Fibroblast of lung (primary cell): ENCODE measurements around the gene ATP8A1. TPM values are rescaled to one million over a fixed set of nuclear protein-coding genes. Genes with fewer than 3 reads are reported as not detected.

ENCODE experiments used
- DNase-seq, 2 donors: peaks; one replicate each; pipeline versions ENCODE4 v3.0.0 to v3.0.0-alpha.2; 2010; ENCODE audit warnings: low read depth in 2 of 2
- H2AFZ ChIP-seq: 2 replicates; pipeline ENCODE4 v1.5.1; 2012; ENCODE audit warnings: low read length, control low read depth, inconsistent platforms
- H3K27ac ChIP-seq: 2 replicates; pipeline ENCODE4 v1.5.1; 2011; ENCODE audit warnings: low read length, control low read depth; ENCODE audit not compliant: insufficient read depth
- H3K27me3 ChIP-seq: 2 replicates; pipeline ENCODE4 v1.5.1; 2011; ENCODE audit warnings: mild to moderate bottlenecking, low read length; ENCODE audit not compliant: control insufficient read depth, insufficient read depth
- H3K36me3 ChIP-seq: 2 replicates; pipeline ENCODE4 v1.5.1; 2011; ENCODE audit warnings: low read length; ENCODE audit not compliant: control insufficient read depth, insufficient read depth
- H3K4me1 ChIP-seq: 2 replicates; pipeline ENCODE4 v1.5.1; 2011; ENCODE audit warnings: low read length; ENCODE audit not compliant: control insufficient read depth, insufficient read depth; ENCODE audit errors: extremely low read depth
- H3K4me2 ChIP-seq: 2 replicates; pipeline ENCODE4 v1.5.1; 2011; ENCODE audit warnings: low read length, control low read depth; ENCODE audit not compliant: insufficient read depth; ENCODE audit errors: extremely low read depth
- H3K4me3 ChIP-seq, 4 experiments: fragments of 200-600 bp in 1 of 4; sonication (generic) in 1 of 4; replicated peaks in 1 of 4; 2 replicates each; pipeline ENCODE4 v1.5.1; 2011 to 2016; ENCODE audit warnings: low read length in 4 of 4, low read depth in 3 of 4, mild to moderate bottlenecking in 3 of 4, control low read depth in 2 of 4, inconsistent platforms in 1 of 4, mixed read lengths in 1 of 4; ENCODE audit not compliant: insufficient read depth in 1 of 4; ENCODE audit errors: control extremely low read depth in 1 of 4
- H3K79me2 ChIP-seq: 2 replicates; pipeline ENCODE4 v1.5.1; 2012; ENCODE audit warnings: mild to moderate bottlenecking, low read length, inconsistent platforms; ENCODE audit not compliant: control insufficient read depth, insufficient read depth
- H3K9ac ChIP-seq: 2 replicates; pipeline ENCODE4 v1.5.1; 2011; ENCODE audit warnings: mild to moderate bottlenecking, low read length, control low read depth; ENCODE audit not compliant: insufficient read depth
- H3K9me3 ChIP-seq: 2 replicates; pipeline ENCODE4 v1.5.1; 2012; ENCODE audit warnings: low read depth, low read length; ENCODE audit not compliant: control insufficient read depth, insufficient read depth
- H4K20me1 ChIP-seq: 2 replicates; pipeline ENCODE4 v1.5.1; 2011; ENCODE audit warnings: low read length; ENCODE audit not compliant: control insufficient read depth, insufficient read depth; ENCODE audit errors: extremely low read depth
- EZH2 ChIP-seq: IDR thresholded peaks from 2 replicates; pipeline ENCODE4 v1.5.1; 2012; ENCODE audit warnings: low read length, control low read depth, mild to moderate bottlenecking; ENCODE audit errors: missing control alignments
- polyA plus RNA-seq, 2 donors: library from polyadenylated mRNA; depleted of rRNA in 1 of 2; stranded (reverse) in 1 of 2; unstranded in 1 of 2; fragments of >200 nt; gene quantifications; 2 replicates each; pipeline ENCODE4 v1.2.1, GENCODE V29; 2011 to 2012; ENCODE audit warnings: missing spikeins in 1 of 2
- total RNA-seq: library from RNA; depleted of rRNA; stranded (reverse); fragments of >200 nt; gene quantifications from 2 replicates; pipeline ENCODE4 v1.2.1, GENCODE V29; 2014
- TF ChIP-seq, protein P1 (sequence below), 2 donors: IDR thresholded peaks in 1 of 2; conservative IDR thresholded peaks in 1 of 2; 1 replicate in 1 of 2; 2 replicates in 1 of 2; pipeline ENCODE4 v1.5.1; 2011 to 2012; ENCODE audit warnings: low read length in 2 of 2, control low read depth in 1 of 2, inconsistent platforms in 1 of 2, low read depth in 1 of 2, mild to moderate bottlenecking in 1 of 2

ATP8A1 gene
- total and polyA plus RNA-seq, 2 donors (not counting 1 experiment from before 2014, with no cell fraction given): 0.36 to 4.8 TPM

DNA sequence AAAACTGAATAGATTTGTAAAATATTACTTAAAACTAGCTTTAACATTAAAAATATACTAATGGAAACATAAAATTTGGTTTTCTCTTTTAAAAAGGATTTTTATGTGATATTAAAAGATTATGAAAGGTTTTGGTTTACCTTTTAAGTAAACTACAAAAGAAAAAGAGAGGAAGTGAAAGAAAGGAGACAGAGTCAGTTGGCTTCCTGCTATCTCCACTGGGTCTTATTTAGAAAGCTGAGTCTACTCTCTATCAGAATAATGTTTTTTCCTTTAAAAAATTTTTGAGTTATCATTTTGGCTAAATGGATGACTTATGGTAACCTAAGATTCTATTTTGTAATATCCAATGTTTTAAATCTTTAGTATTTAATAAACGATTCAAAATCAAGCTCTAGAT is 21.6 kb upstream of the ATP8A1 start:
- Histone ChIP-seq H4K20me1 (no peaks in the 10 kb centered on the region), H3K9me3 (no peaks in the 10 kb centered on the region), H3K4me3 (no peak overlapping the region), H3K4me1 (no peaks in the 10 kb centered on the region), H3K79me2 (no peaks in the 10 kb centered on the region), H2AFZ (no peak overlapping the region), H3K27me3 (no peaks in the 10 kb centered on the region), H3K27ac (no peak overlapping the region), H3K36me3 (no peaks in the 10 kb centered on the region), H3K9ac (no peak overlapping the region), H3K4me2 (no peak overlapping the region)
- DNase-seq: no peak
- TF ChIP-seq EZH2: no peak
- TF ChIP-seq, protein P1, sequence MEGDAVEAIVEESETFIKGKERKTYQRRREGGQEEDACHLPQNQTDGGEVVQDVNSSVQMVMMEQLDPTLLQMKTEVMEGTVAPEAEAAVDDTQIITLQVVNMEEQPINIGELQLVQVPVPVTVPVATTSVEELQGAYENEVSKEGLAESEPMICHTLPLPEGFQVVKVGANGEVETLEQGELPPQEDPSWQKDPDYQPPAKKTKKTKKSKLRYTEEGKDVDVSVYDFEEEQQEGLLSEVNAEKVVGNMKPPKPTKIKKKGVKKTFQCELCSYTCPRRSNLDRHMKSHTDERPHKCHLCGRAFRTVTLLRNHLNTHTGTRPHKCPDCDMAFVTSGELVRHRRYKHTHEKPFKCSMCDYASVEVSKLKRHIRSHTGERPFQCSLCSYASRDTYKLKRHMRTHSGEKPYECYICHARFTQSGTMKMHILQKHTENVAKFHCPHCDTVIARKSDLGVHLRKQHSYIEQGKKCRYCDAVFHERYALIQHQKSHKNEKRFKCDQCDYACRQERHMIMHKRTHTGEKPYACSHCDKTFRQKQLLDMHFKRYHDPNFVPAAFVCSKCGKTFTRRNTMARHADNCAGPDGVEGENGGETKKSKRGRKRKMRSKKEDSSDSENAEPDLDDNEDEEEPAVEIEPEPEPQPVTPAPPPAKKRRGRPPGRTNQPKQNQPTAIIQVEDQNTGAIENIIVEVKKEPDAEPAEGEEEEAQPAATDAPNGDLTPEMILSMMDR (conservative IDR thresholded peaks at IDR 0.05 in 1 of 2, IDR thresholded peaks at IDR 0.05 in 1 of 2; ENCODE audit: low read depth in 1 of 2, low read length in 2 of 2): no peak

DNA sequence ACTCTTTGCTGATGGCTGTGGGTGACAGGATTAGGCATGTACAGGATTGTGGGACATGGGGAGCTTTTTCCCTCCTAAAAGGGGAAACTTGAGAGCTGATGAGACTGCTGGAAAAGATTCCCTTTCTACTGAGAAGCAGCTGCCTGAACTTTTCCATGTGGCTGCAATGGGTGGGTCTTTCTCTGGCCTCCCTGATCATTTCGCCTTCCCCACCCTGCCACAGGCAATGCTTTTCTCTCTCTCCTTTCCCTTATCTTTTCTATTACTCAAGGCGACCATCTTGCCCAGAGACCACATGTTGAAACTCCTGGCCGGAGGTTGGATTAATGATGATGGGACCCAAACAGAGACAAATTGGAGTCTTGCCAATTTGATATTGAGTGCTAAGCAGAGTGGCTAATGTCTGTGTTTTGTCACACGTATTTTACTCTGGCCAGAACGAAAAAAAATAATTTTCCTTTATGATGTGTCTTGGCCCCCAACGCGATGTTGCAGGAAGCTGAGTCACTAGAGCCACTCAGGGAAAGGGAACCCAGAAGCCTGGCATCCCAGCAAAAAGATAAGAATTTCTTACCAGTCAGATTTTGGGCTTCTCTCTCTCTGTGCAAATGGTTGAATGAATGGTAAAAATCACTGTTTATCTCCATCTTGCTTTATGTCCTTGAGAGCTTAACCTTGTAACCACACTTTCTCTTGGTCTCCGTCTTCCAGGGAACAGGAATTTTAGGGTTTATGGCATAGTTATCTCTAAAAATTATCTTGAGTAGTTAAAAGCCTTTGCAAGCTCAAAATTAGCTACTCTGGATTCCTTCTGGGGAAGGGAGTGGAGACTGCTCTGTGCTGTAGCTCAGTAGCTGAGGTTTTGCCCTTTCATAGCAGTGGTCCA is 19.4 kb upstream of the ATP8A1 start:
- H3K27ac ChIP-seq: no peak overlapping the region
- no peak overlapping the region for H3K9ac ChIP-seq

DNA sequence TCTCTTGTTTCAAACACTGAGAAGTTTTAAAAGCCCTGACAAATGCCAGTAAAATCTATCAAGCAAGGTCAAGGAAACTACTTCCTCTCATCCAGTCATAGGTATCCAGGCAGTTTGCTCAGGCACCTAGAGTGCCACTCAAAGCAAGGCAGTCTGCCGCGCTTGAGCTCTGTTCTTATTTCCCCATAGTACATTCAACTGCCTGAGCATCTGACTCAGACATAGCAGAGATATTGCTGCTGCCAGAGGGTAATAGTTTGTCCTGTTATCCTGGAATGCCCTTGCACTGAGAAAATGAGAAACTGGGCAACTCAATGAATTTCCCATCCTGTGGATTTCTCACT is 16.1 kb upstream of the ATP8A1 start:
- no peaks in the 10 kb centered on the region for H3K79me2 ChIP-seq
- H3K4me3 ChIP-seq: no peak overlapping the region
- peak; percentile 18 to 37 for DNase-seq
- no peak overlapping the region for H3K9ac ChIP-seq
- H3K27ac ChIP-seq: no peak overlapping the region
- no peaks in the 10 kb centered on the region for H3K4me1 ChIP-seq
- no peaks in the 10 kb centered on the region for H3K27me3 ChIP-seq
- H3K36me3 ChIP-seq: no peaks in the 10 kb centered on the region
- H2AFZ ChIP-seq: no peak overlapping the region
- no peaks in the 10 kb centered on the region for H4K20me1 ChIP-seq
- TF ChIP-seq, protein P1 (conservative IDR thresholded peaks at IDR 0.05 in 1 of 2, IDR thresholded peaks at IDR 0.05 in 1 of 2; ENCODE audit: low read depth in 1 of 2, low read length in 2 of 2): no peak
- no peak for TF ChIP-seq EZH2
- no peak overlapping the region for H3K4me2 ChIP-seq
- no peaks in the 10 kb centered on the region for H3K9me3 ChIP-seq

More for the DNA sequence above, 19.4 kb upstream of the ATP8A1 start:
- Histone ChIP-seq H3K9me3 (no peaks in the 10 kb centered on the region), H3K27me3 (no peaks in the 10 kb centered on the region), H2AFZ (no peak overlapping the region), H3K4me1 (no peaks in the 10 kb centered on the region), H3K79me2 (no peaks in the 10 kb centered on the region), H3K4me2 (no peak overlapping the region), H4K20me1 (no peaks in the 10 kb centered on the region), H3K4me3 (no peak overlapping the region), H3K36me3 (no peaks in the 10 kb centered on the region)
- TF ChIP-seq, protein P1 (conservative IDR thresholded peaks at IDR 0.05 in 1 of 2, IDR thresholded peaks at IDR 0.05 in 1 of 2; ENCODE audit: low read depth in 1 of 2, low read length in 2 of 2): no peak
- TF ChIP-seq EZH2: no peak
- DNase-seq: no peak
